ENCODE measurements around the gene ARMC3. TPM values are rescaled to one million over a fixed set of nuclear protein-coding genes. Genes with fewer than 3 reads are reported as not detected.
"Not testable (repeated sequence)": the region's sequence is repeated elsewhere in the genome, so short reads cannot be mapped to it uniquely, and the experiment has no call there.

The ARMC3 gene
- total and polyA plus RNA-seq, 9 donors, result 1.6 to 39.8 (median 3.0) TPM; not detected in 4

- Histone ChIP-seq H3K4me1 (ENCODE audit: insufficient read depth) (no peaks in the 10 kb centered on the region), H3K27ac (no peak overlapping the region), H3K4me3 (no peak overlapping the region), H3K27me3 (no peaks in the 10 kb centered on the region), H3K36me3 (no peaks in the 10 kb centered on the region), H3K9me3 (no peaks in the 10 kb centered on the region)
- WGBS, 3 donors, result 64 to 71% (median 69%) methylated on average over 4 of the region's 4 CpGs
- DNase-seq, result no peak
- intact Hi-C loops (cut with DNase I), result no loop called here
- no peak for TF ChIP-seq EP300 (IDR thresholded peaks at IDR 0.05)
- TF ChIP-seq CTCF (IDR thresholded peaks at IDR 0.05), result no peak
- TF ChIP-seq POLR2A (IDR thresholded peaks at IDR 0.05), result no peak
Observed at GRCh38 chr10:22900841-22901601, 26.8 kb upstream of the ARMC3 start.

GRCh38 chr10:22902147-22902546, 25.7 kb upstream of the ARMC3 start:
- H3K4me1 ChIP-seq (ENCODE audit: insufficient read depth); H3K27me3 ChIP-seq; DNase-seq; intact Hi-C loops (cut with DNase I); H3K9me3 ChIP-seq; H3K36me3 ChIP-seq; H3K4me3 ChIP-seq; H3K27ac ChIP-seq: not testable (repeated sequence)
- 74 to 85% (median 79%) methylated on average over 3 of the region's 3 CpGs for WGBS, 3 donors

- TF ChIP-seq POLR2A (IDR thresholded peaks at IDR 0.05) (no peak), EP300 (IDR thresholded peaks at IDR 0.05) (no peak), CTCF (IDR thresholded peaks at IDR 0.05) (no peak)
- intact Hi-C loops (cut with DNase I), result no loop called here
- H3K27ac ChIP-seq, result no peak overlapping the region
- H3K9me3 ChIP-seq, result no peaks in the 10 kb centered on the region
- H3K36me3 ChIP-seq, result no peaks in the 10 kb centered on the region
- DNase-seq, result no peak
- 72 to 93% (median 90%) methylated on average over 1 of the region's 1 CpG for WGBS, 3 donors
- no peak overlapping the region for H3K4me3 ChIP-seq
- no peaks in the 10 kb centered on the region for H3K4me1 ChIP-seq (ENCODE audit: insufficient read depth)
- no peaks in the 10 kb centered on the region for H3K27me3 ChIP-seq
Observed at GRCh38 chr10:22903694-22904093, 24.2 kb upstream of the ARMC3 start.

- no peaks in the 10 kb centered on the region for H3K9me3 ChIP-seq
- 88 to 94% (median 90%) methylated on average over 2 of the region's 2 CpGs for WGBS, 3 donors
- TF ChIP-seq CTCF (IDR thresholded peaks at IDR 0.05) (no peak), POLR2A (IDR thresholded peaks at IDR 0.05) (no peak), EP300 (IDR thresholded peaks at IDR 0.05) (no peak)
- H3K4me1 ChIP-seq (ENCODE audit: insufficient read depth), result no peaks in the 10 kb centered on the region
- H3K27ac ChIP-seq, result no peak overlapping the region
- DNase-seq, result no peak
- intact Hi-C loops (cut with DNase I), result no loop called here
- no peaks in the 10 kb centered on the region for H3K36me3 ChIP-seq
- H3K27me3 ChIP-seq, result no peaks in the 10 kb centered on the region
- no peak overlapping the region for H3K4me3 ChIP-seq
Observed at GRCh38 chr10:22906767-22907166, 21.1 kb upstream of the ARMC3 start.

GRCh38 chr10:22908837-22909236, 19.0 kb upstream of the ARMC3 start:
- Histone ChIP-seq H3K4me1 (ENCODE audit: insufficient read depth) (peaks cover 2% of the 10 kb centered on the region), H3K9me3 (no peaks in the 10 kb centered on the region), H3K4me3 (no peak overlapping the region), H3K27me3 (no peaks in the 10 kb centered on the region), H3K27ac (no peak overlapping the region), H3K36me3 (no peaks in the 10 kb centered on the region)
- intact Hi-C loops (cut with DNase I), result no loop called here
- TF ChIP-seq POLR2A (IDR thresholded peaks at IDR 0.05) (no peak), CTCF (IDR thresholded peaks at IDR 0.05) (no peak), EP300 (IDR thresholded peaks at IDR 0.05) (no peak)
- 92 to 100% (median 100%) methylated on average over 1 of the region's 1 CpG for WGBS, 3 donors
- DNase-seq, result no peak

GRCh38 chr10:22909673-22910072, 18.2 kb upstream of the ARMC3 start:
- intact Hi-C loops (cut with DNase I); H3K27me3 ChIP-seq; DNase-seq; H3K36me3 ChIP-seq; H3K4me3 ChIP-seq; H3K9me3 ChIP-seq; H3K27ac ChIP-seq; H3K4me1 ChIP-seq (ENCODE audit: insufficient read depth): not testable (repeated sequence)
- 93 to 96% (median 93%) methylated on average over 1 of the region's 1 CpG for WGBS, 3 donors

All from ovary (tissue), 9 donors.